ENCODE results near the gene ZFP14. TPM values are rescaled to one million over a fixed set of nuclear protein-coding genes. Genes with fewer than 3 reads are reported as not detected.
A peak's percentile ranks its signal among the peaks of the same experiment; 100 is the strongest.

ZFP14 gene
- total and polyA plus RNA-seq, 9 donors = 3.1 to 10.5 (median 6.7) TPM

- WGBS, 3 donors = 98 to 99% (median 98%) methylated on average over 11 of the region's 11 CpGs
- H3K9me3 ChIP-seq = peaks cover 15 to 51% of the 10 kb centered on the region in 2 donors
These were observed 14.1 kb upstream of the ZFP14 start for GRCh38 chr19:36392916-36393673.

GRCh38 chr19:36379510-36379819, 464 bp upstream of the ZFP14 start:
- TF ChIP-seq CTCF (IDR thresholded peaks at IDR 0.05) (no peak), POLR2A (IDR thresholded peaks at IDR 0.05) (no peak), EP300 (IDR thresholded peaks at IDR 0.05) (no peak)
- intact Hi-C loops (cut with DNase I) = no loop called here
- Histone ChIP-seq H3K4me1 (ENCODE audit: insufficient read depth) (peaks cover 3% of the 10 kb centered on the region), H3K36me3 (no peaks in the 10 kb centered on the region), H3K4me3 (peak overlapping the region; percentile 57), H3K27ac (peak overlapping the region in 1 of 2 donors; percentile 52), H3K27me3 (no peaks in the 10 kb centered on the region), H3K9me3 (no peaks in the 10 kb centered on the region)
- no peak for DNase-seq
- WGBS, 3 donors = 53 to 59% (median 57%) methylated on average over 10 of the region's 10 CpGs

More at GRCh38 chr19:36392916-36393673, 14.1 kb upstream of the ZFP14 start:
- Histone ChIP-seq H3K36me3 (peaks cover 7% of the 10 kb centered on the region), H3K27ac (no peak overlapping the region), H3K4me1 (ENCODE audit: insufficient read depth) (no peaks in the 10 kb centered on the region), H3K4me3 (no peak overlapping the region), H3K27me3 (no peaks in the 10 kb centered on the region)
- no peak for DNase-seq
- intact Hi-C loops (cut with DNase I) = no loop called here
- TF ChIP-seq POLR2A (IDR thresholded peaks at IDR 0.05) = no peak
- no peak for TF ChIP-seq CTCF (IDR thresholded peaks at IDR 0.05)
- no peak for TF ChIP-seq EP300 (IDR thresholded peaks at IDR 0.05)

- H3K9me3 ChIP-seq = no peaks in the 10 kb centered on the region
- WGBS, 3 donors = 38 to 44% (median 43%) methylated on average over 10 of the region's 10 CpGs
- H3K27me3 ChIP-seq = no peaks in the 10 kb centered on the region
- H3K27ac ChIP-seq = peak overlapping the region in 1 of 2 donors; percentile 52
- H3K4me3 ChIP-seq = no peak overlapping the region
- no peak for TF ChIP-seq CTCF (IDR thresholded peaks at IDR 0.05)
- TF ChIP-seq EP300 (IDR thresholded peaks at IDR 0.05) = no peak
- TF ChIP-seq POLR2A (IDR thresholded peaks at IDR 0.05) = no peak
- intact Hi-C loops (cut with DNase I) = no loop called here
- H3K36me3 ChIP-seq = no peaks in the 10 kb centered on the region
- no peak for DNase-seq
- H3K4me1 ChIP-seq (ENCODE audit: insufficient read depth) = peaks cover 3% of the 10 kb centered on the region
These were observed 1.3 kb downstream of the ZFP14 start for GRCh38 chr19:36377541-36378178.

- Histone ChIP-seq H3K4me1 (ENCODE audit: insufficient read depth) (peaks cover 3% of the 10 kb centered on the region), H3K27ac (no peak overlapping the region), H3K4me3 (no peak overlapping the region), H3K36me3 (no peaks in the 10 kb centered on the region), H3K9me3 (no peaks in the 10 kb centered on the region), H3K27me3 (no peaks in the 10 kb centered on the region)
- intact Hi-C loops (cut with DNase I) = no loop called here
- TF ChIP-seq POLR2A (IDR thresholded peaks at IDR 0.05) (no peak), CTCF (IDR thresholded peaks at IDR 0.05) (no peak), EP300 (IDR thresholded peaks at IDR 0.05) (no peak)
- WGBS, 3 donors = 95 to 98% (median 97%) methylated on average over 5 of the region's 5 CpGs
- DNase-seq = no peak
These were observed 5.3 kb downstream of the ZFP14 start for GRCh38 chr19:36373638-36374156.
